ENCODE measurements around the gene SPINT1.

SPINT1 gene

GRCh38 chr15:40871749-40872617 lies 28.1 kb downstream of the SPINT1 start:
- CTCF ChIA-PET = interaction anchor here (0.9 to 4.0 kb wide), 2 partner anchors 14 to 20 kb away, joined by 3 to 47 read pairs; no protein-coding TSS in a partner anchor

DNA sequence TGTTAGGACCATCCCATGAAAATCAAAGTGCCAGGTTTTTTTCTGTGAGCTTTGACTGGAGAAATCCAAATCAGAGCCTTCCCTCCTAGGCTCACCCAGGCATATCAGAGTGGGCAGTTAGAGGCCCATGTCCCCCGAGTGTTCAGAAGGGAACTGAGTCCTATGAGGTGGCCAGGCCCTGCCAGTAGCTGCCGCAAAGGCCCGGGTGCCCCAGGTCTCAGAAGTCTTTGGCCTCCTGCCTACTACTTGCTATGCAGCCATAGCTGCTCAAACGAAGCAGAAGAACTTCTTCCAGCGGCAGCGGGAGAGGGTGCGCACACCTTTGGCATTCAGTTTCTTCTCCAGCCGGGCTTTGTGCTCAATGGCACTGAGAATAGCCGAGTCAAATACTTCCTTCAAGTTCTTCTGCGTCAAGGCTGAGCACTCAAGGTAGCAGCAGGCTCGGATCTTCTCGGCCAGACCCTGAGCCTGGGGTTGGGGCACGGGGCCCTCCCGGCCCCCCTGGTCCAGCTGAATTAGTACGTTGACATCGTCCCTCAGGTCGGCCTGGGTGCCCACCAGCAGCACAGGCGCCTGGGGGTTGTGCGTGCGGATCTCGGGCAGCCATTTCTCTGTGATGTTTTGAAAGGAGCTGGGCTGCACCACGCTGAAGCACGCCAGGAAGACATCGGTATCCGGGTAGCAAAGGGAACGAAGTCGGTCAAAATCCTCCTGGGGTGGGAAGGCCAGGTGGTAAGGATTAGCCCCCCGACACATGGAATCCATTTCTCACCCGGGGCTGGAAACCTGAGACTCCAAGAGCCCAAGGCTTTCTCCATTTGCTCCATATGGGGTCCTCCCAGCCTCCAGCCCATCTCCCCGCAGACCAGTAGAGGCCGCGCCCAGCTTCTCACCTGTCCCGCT lies 29.2 kb downstream of the SPINT1 start:
- CTCF ChIA-PET = interaction anchor here (0.7 to 4.0 kb wide), 8 partner anchors 15 to 324 kb away, joined by 3 to 47 read pairs (median 7); partner anchors contain the start of gene VPS18
- no peak for DNase-seq (ENCODE audit: extremely low spot score)
- POLR2A ChIA-PET = interaction anchor here (0.7 to 2.4 kb wide), 10 partner anchors 11 to 178 kb away, joined by 3 to 17 read pairs (median 5); partner anchors contain the start of genes RAD51 and VPS18
- TF ChIP-seq FOXA1 (IDR thresholded peaks at IDR 0.05) (no peak), LEF1 (IDR thresholded peaks at IDR 0.05; ENCODE audit: borderline replicate concordance) (no peak), PKNOX1 (IDR thresholded peaks at IDR 0.05) (no peak)

More at GRCh38 chr15:40871749-40872617, 28.1 kb downstream of the SPINT1 start:
- TF ChIP-seq LEF1 (IDR thresholded peaks at IDR 0.05; ENCODE audit: borderline replicate concordance) (no peak), ZNF384 (IDR thresholded peaks at IDR 0.05) (no peak)
- no peak for DNase-seq (ENCODE audit: extremely low spot score)
- POLR2A ChIA-PET = interaction anchor here (1.0 to 2.4 kb wide), 3 partner anchors 14 to 28 kb away, joined by 3 to 12 read pairs (median 5); partner anchors contain the start of genes SPINT1 and VPS18

GRCh38 chr15:40873694-40874561 lies 30.1 kb downstream of the SPINT1 start, which contains the start of gene RHOV:
TSS of gene RHOV (minus strand) at chr15:40874234. CDS start at chr15:40874139, 95 bp downstream.
- ChIA-PET CTCF (interaction anchor here (0.7 to 2.6 kb wide), 7 partner anchors 16 to 325 kb away, joined by 3 to 41 read pairs (median 5); partner anchors contain the start of gene VPS18), POLR2A (interaction anchor here (0.6 to 2.4 kb wide), 11 partner anchors 10 to 179 kb away, joined by 3 to 17 read pairs (median 4); partner anchors contain the start of genes CHAC1, RAD51 and VPS18)
- peak; percentile 67 for DNase-seq (ENCODE audit: extremely low spot score)
- no peak for TF ChIP-seq FOXK2 (IDR thresholded peaks at IDR 0.05)
- 0 out of 2 replicates have a peak, but pooled peaks have one; percentile 9 for TF ChIP-seq L3MBTL2 (conservative IDR thresholded peaks at IDR 0.05)
- no peak for TF ChIP-seq ELF4 (IDR thresholded peaks at IDR 0.05)
- peak; percentile 88 for TF ChIP-seq PKNOX1 (IDR thresholded peaks at IDR 0.05)

DNA sequence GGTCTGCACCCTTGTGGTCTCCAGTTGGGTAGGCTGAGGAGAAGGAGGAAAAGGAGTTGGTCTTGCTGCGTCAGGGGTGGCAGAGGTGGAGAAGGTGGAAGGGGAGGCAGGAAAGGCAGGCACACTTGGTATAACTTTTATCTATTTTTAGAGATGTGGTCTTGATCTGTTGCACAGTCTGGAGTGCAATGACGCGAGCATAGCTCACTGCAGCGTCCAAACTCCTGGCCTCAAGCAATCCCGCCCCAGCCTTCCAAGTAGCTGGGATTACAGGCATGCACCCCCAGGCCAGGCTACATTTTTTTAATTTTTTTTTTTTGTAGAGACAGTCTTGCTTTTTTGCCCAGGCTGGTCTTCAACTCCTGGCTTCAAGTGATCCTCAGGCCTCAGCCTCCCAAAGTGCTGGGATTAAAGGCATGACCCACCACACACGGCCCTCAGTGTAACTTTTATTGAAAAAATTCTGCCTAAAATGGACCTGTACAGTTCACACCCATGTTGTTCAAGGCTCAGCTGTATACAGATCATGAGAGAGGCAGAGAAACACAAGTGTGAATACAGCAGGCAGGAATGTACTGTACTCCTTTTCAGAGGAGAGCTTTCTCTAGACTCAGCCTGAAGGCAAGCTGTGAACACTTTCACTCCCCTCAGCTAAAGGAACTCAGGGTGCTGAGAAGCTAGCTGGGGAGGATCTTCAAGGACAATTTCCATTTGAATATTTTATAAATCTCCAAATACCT lies 32.3 kb downstream of the SPINT1 start:
- DNase-seq (ENCODE audit: extremely low spot score) = no peak
- ChIA-PET CTCF (no interaction called here), POLR2A (no interaction called here)
- TF ChIP-seq L3MBTL2 (conservative IDR thresholded peaks at IDR 0.05) (no peak), ZNF384 (IDR thresholded peaks at IDR 0.05) (no peak), SP1 (IDR thresholded peaks at IDR 0.05) (no peak), CTBP1 (IDR thresholded peaks at IDR 0.05; ENCODE audit: borderline replicate concordance) (no peak), LEF1 (IDR thresholded peaks at IDR 0.05; ENCODE audit: borderline replicate concordance) (no peak)

GRCh38 chr15:40877694-40878093 lies 33.8 kb downstream of the SPINT1 start:
- CTCF ChIA-PET = no interaction called here
- TF ChIP-seq FOXK2 (IDR thresholded peaks at IDR 0.05) = no peak
- no peak for TF ChIP-seq SUZ12 (IDR thresholded peaks at IDR 0.05)
- TF ChIP-seq ELF4 (IDR thresholded peaks at IDR 0.05) = no peak
- no peak for TF ChIP-seq LEF1 (IDR thresholded peaks at IDR 0.05; ENCODE audit: borderline replicate concordance)
- TF ChIP-seq PKNOX1 (IDR thresholded peaks at IDR 0.05) = no peak
- no peak for TF ChIP-seq BHLHE40 (IDR thresholded peaks at IDR 0.05; ENCODE audit: borderline replicate concordance)
- no peak for TF ChIP-seq L3MBTL2 (conservative IDR thresholded peaks at IDR 0.05)
- no peak for TF ChIP-seq CTBP1 (IDR thresholded peaks at IDR 0.05; ENCODE audit: borderline replicate concordance)
- no peak for TF ChIP-seq HDGF (IDR thresholded peaks at IDR 0.05; ENCODE audit: borderline replicate concordance)
- TF ChIP-seq FOXA1 (IDR thresholded peaks at IDR 0.05) = no peak
- no peak for TF ChIP-seq ZNF384 (IDR thresholded peaks at IDR 0.05)
- TF ChIP-seq SP1 (IDR thresholded peaks at IDR 0.05) = no peak
- TF ChIP-seq ARNT (IDR thresholded peaks at IDR 0.05) = no peak
- DNase-seq (ENCODE audit: extremely low spot score) = no peak
- POLR2A ChIA-PET = no interaction called here

All from HEK293T (cell line).